Mucosa of descending colon (tissue), 3 donors: ENCODE measurements around the gene PPP2R1A. TPM values are rescaled to one million over a fixed set of nuclear protein-coding genes. Genes with fewer than 3 reads are reported as not detected.

Source experiments
- ATAC-seq: fragments of 200-7000 bp; cut with Tn5 transposase; one replicate; pipeline ENCODE4 v1.9.1; 2020; ENCODE audit warnings: mild to moderate bottlenecking, moderate library complexity
- DNase-seq, 3 donors: peaks; one replicate each; pipeline ENCODE4 v3.0.0-alpha.2; 2020
- H3K36me3 ChIP-seq: fragments of 200-600 bp; one replicate; pipeline ENCODE4 v1.8.0; 2021; ENCODE audit warnings: low read depth, mild to moderate bottlenecking
- H3K4me1 ChIP-seq: fragments of 200-600 bp; one replicate; pipeline ENCODE4 v1.8.0; 2021; ENCODE audit warnings: low read depth, mild to moderate bottlenecking
- H3K4me3 ChIP-seq: fragments of 200-600 bp; one replicate; pipeline ENCODE4 v1.8.0; 2021; ENCODE audit warnings: mild to moderate bottlenecking
- H3K9me3 ChIP-seq: fragments of 200-600 bp; one replicate; pipeline ENCODE4 v1.8.0; 2021; ENCODE audit warnings: mild to moderate bottlenecking
- CTCF ChIP-seq: fragments of 200-600 bp; IDR thresholded peaks from one replicate; pipeline ENCODE4 v1.8.0; 2022; ENCODE audit warnings: antibody characterized with exemption, mild to moderate bottlenecking
- intact Hi-C, 2 donors: fragments of 100-400 bp; cut with DNase I in 1 of 2; cut with micrococcal nuclease in 1 of 2; formaldehyde crosslinking; loops; one replicate each; pipeline versions ENCODE4 v1.11.0 to v1.11.1; 2022; cut with DNase I, micrococcal nuclease
- total RNA-seq, 3 donors: library from RNA; stranded (reverse); fragmentation: NEBNext Ultra II Directional in 2 of 3; extraction: Animal tissue kit (Norgen Biotek cat#: 25700) in 2 of 3; gene quantifications; one replicate each; pipeline versions ENCODE4 v1.2.1 to v1.2.4, GENCODE V29; 2021 to 2023
- donor health status: DM: no; HTN: no; CAD: no; lungs with moderate emphysema.
- donor health status: DM: no; HTN: no; CAD: no.
- donor health status: DM: no; HTN: yes; CAD: no.

Gene PPP2R1A
- total RNA-seq, 3 donors from 2014 or later, result 212 to 274 (median 273) TPM

- TF ChIP-seq CTCF, result no peak
- intact Hi-C loops, result no loop called here
- H3K36me3 ChIP-seq, result peaks cover 4% of the 10 kb centered on the region
- no peaks in the 10 kb centered on the region for H3K9me3 ChIP-seq
- H3K4me3 ChIP-seq, result no peak overlapping the region
- DNase-seq (no peak), ATAC-seq (no peak)
- H3K4me1 ChIP-seq, result peaks cover 17% of the 10 kb centered on the region
Measured at GRCh38 chr19:52187407-52187806, 2.4 kb upstream of the PPP2R1A start.

- DNase-seq (peak in 2 of 3 donors; percentile 71 to 100), ATAC-seq (peak; percentile 3)
- TF ChIP-seq CTCF, result no peak
- Histone ChIP-seq H3K4me1 (peaks cover 25% of the 10 kb centered on the region), H3K4me3 (peak overlapping the region; percentile 77), H3K9me3 (no peaks in the 10 kb centered on the region), H3K36me3 (peaks cover 4% of the 10 kb centered on the region)
- intact Hi-C loops, result no loop called here
Measured at GRCh38 chr19:52188822-52189734, 774 bp upstream of the PPP2R1A start.

GRCh38 chr19:52190487-52191293, 838 bp downstream of the PPP2R1A start:
- peak; percentile 1 for ATAC-seq
- peak; percentile 49 to 67 (median 65) for DNase-seq
- no peak for TF ChIP-seq CTCF
- Histone ChIP-seq H3K36me3 (peaks cover 4% of the 10 kb centered on the region), H3K4me3 (peak overlapping the region; percentile 77), H3K9me3 (no peaks in the 10 kb centered on the region), H3K4me1 (peaks cover 29% of the 10 kb centered on the region)
- intact Hi-C loops, result no loop called here

- Histone ChIP-seq H3K36me3 (peaks cover 4% of the 10 kb centered on the region), H3K4me1 (peaks cover 32% of the 10 kb centered on the region), H3K4me3 (no peak overlapping the region), H3K9me3 (no peaks in the 10 kb centered on the region)
- TF ChIP-seq CTCF, result no peak
- ATAC-seq (peak; percentile 31), DNase-seq (peak in 2 of 3 donors; percentile 43 to 72)
- intact Hi-C loops, result no loop called here
Measured at GRCh38 chr19:52191389-52191788, 1.5 kb downstream of the PPP2R1A start.

- Histone ChIP-seq H3K9me3 (no peaks in the 10 kb centered on the region), H3K4me1 (peaks cover 32% of the 10 kb centered on the region), H3K4me3 (no peak overlapping the region), H3K36me3 (peaks cover 4% of the 10 kb centered on the region)
- no peak for TF ChIP-seq CTCF
- no peak for DNase-seq
- intact Hi-C loops, result no loop called here
- no peak for ATAC-seq
Measured at GRCh38 chr19:52191951-52192350, 2.1 kb downstream of the PPP2R1A start.
